Nephron (organoid): ENCODE measurements around the gene GPR162.

Source experiments
- H3K27ac Mint-ChIP-seq, 3 experiments: 2 replicates each; pipeline ENCODE4 v1.8.0; 2020; ENCODE audit warnings: mixed read lengths in 3 of 3, mild to moderate bottlenecking in 2 of 3, moderate library complexity in 1 of 3
- H3K27me3 Mint-ChIP-seq: 2 replicates; pipeline ENCODE4 v1.8.0; 2021; ENCODE audit warnings: low read depth, mild to moderate bottlenecking, moderate library complexity, mixed read lengths
- H3K36me3 Mint-ChIP-seq: 2 replicates; pipeline ENCODE4 v1.8.0; 2020; ENCODE audit warnings: low read depth, mixed read lengths
- H3K4me1 Mint-ChIP-seq: 2 replicates; pipeline ENCODE4 v1.8.0; 2020; ENCODE audit warnings: mixed read lengths
- H3K4me3 Mint-ChIP-seq, 3 experiments: 2 replicates each; pipeline ENCODE4 v1.8.0; 2020; ENCODE audit warnings: mild to moderate bottlenecking in 3 of 3, mixed read lengths in 3 of 3, moderate library complexity in 2 of 3
- H3K9me3 Mint-ChIP-seq: 2 replicates; pipeline ENCODE4 v1.8.0; 2020; ENCODE audit warnings: mixed read lengths
- CTCF ChIP-seq, 3 experiments: fragments of 200-600 bp; sonication (generic); IDR thresholded peaks; one replicate each; pipeline ENCODE4 v1.5.0; 2021; ENCODE audit warnings: antibody characterized with exemption in 3 of 3; ENCODE audit not compliant: unreplicated experiment in 3 of 3

Gene GPR162

DNA sequence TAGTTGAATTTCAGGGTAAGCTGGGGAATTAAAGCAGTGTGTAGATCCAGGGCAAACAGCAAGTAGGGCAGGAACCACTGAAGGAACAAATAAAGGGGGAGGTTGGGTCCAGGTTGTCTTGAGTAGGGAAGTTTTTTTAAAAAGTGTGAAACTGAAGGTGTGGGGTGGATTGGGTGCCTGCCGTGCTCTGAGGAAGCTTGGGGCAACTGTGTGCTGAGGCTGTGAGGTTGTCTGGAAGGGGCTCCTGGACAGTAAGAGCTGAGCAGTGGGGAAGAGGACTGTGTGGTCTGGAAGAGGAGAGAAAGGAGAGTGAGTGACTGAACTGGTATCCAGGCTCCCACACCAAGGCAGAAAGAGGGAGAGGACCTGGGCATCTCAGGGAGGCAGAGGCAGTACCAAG is 10.9 kb upstream of the GPR162 start:
- no peaks in the 10 kb centered on the region for H3K4me1 Mint-ChIP-seq
- no peaks in the 10 kb centered on the region for H3K9me3 Mint-ChIP-seq
- peaks cover 4% of the 10 kb centered on the region for H3K27me3 Mint-ChIP-seq

DNA sequence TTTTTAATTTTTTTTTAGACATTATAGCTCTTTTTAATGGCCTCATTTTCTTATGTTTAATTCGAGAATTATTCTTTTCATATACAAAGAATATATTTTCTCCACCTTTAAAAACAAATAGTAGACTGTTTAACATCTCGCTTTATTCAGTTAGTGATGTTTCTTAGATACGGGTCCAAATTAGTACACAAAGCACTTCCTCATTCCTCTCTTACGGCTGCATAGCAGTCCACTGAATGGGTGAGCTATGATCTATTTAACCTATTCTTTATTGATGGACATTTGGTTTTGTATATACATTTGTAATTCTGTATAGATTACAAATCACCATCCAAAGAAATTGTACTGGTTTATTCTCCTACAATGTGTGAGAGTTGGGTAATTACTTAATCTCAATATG is 8.3 kb upstream of the GPR162 start:
- H3K36me3 Mint-ChIP-seq: no peaks in the 10 kb centered on the region
- H3K4me1 Mint-ChIP-seq: peaks cover 4% of the 10 kb centered on the region

More for the DNA sequence above, 10.9 kb upstream of the GPR162 start:
- H3K36me3 Mint-ChIP-seq: no peaks in the 10 kb centered on the region
- peak overlapping the region in 1 of 3 experiments; percentile 23 for H3K27ac Mint-ChIP-seq
- no peak for TF ChIP-seq CTCF (IDR thresholded peaks at IDR 0.05; ENCODE audit: unreplicated experiment in 3 of 3)
- H3K4me3 Mint-ChIP-seq: no peak overlapping the region

DNA sequence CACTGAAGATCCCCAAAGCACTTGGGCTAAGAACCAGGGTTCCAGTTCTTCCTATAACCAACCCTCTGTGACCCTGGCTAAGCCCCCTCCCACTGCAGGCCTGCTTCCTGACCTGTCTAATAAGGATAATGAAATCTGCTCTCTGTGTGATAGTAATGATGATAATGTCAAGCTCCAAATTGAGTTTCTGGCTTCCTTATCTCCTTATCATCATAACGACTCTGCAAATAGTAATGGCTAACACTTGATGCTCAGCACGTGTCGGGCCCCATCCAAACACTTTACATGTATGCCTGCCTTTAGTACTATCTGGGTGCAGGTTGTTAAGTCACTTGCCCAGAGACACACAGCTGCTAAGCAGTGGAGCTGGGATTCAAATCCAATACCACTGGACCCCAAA is 5.0 kb upstream of the GPR162 start:
- Mint-ChIP-seq H3K4me1 (peaks cover 30% of the 10 kb centered on the region), H3K36me3 (no peaks in the 10 kb centered on the region), H3K27ac (peak overlapping the region in 2 of 3 experiments; percentile 20 to 38), H3K27me3 (peaks cover 4% of the 10 kb centered on the region), H3K4me3 (no peak overlapping the region), H3K9me3 (no peaks in the 10 kb centered on the region)
- no peak for TF ChIP-seq CTCF (IDR thresholded peaks at IDR 0.05; ENCODE audit: unreplicated experiment in 3 of 3)

More for the DNA sequence above, 8.3 kb upstream of the GPR162 start:
- Mint-ChIP-seq H3K27me3 (peaks cover 5% of the 10 kb centered on the region), H3K4me3 (no peak overlapping the region), H3K9me3 (no peaks in the 10 kb centered on the region), H3K27ac (no peak overlapping the region)
- TF ChIP-seq CTCF (IDR thresholded peaks at IDR 0.05; ENCODE audit: unreplicated experiment in 3 of 3): no peak

DNA sequence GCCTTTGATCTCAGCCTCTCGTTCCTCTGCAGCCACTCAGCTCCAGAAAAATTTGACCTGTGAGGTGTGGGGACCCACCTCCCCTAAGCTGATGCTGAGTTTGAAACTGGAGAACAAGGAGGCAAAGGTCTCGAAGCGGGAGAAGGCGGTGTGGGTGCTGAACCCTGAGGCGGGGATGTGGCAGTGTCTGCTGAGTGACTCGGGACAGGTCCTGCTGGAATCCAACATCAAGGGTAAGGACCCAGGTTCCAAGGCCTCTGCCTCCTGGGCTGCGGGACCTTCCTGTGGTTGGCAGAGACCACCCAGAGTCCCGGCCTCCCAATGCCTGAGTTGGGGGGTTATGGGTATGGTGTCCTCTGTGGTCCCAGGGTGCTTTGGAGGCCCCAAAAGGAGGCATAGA is 4.5 kb upstream of the GPR162 start:
- no peaks in the 10 kb centered on the region for H3K9me3 Mint-ChIP-seq
- H3K4me1 Mint-ChIP-seq: peaks cover 30% of the 10 kb centered on the region
- peak overlapping the region in 1 of 3 experiments; percentile 38 for H3K27ac Mint-ChIP-seq
- no peaks in the 10 kb centered on the region for H3K36me3 Mint-ChIP-seq
- peaks cover 4% of the 10 kb centered on the region for H3K27me3 Mint-ChIP-seq
- H3K4me3 Mint-ChIP-seq: no peak overlapping the region
- no peak for TF ChIP-seq CTCF (IDR thresholded peaks at IDR 0.05; ENCODE audit: unreplicated experiment in 3 of 3)

DNA sequence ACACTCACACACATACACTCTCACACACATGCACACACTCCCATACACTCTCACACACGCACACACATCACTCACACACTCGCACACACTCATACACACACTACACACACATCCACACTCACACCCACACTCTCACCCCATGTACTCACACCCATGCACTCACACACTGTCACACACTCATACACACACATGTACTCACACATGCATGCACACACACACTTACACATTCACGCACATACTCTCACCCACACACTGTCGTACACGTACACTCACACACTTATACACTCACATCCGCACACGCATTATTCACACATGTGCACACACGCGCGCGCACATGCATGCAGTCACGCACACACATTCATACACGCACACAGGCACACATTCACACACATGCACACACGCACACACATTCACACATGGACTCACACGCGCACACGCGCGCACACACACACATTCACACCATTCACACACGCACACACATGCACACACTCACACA is 3.9 kb upstream of the GPR162 start:
- H3K9me3 Mint-ChIP-seq: no peaks in the 10 kb centered on the region
- H3K36me3 Mint-ChIP-seq: no peaks in the 10 kb centered on the region

More for the DNA sequence above, 3.9 kb upstream of the GPR162 start:
- TF ChIP-seq CTCF (IDR thresholded peaks at IDR 0.05; ENCODE audit: unreplicated experiment in 3 of 3): no peak
- H3K27me3 Mint-ChIP-seq: peaks cover 4% of the 10 kb centered on the region
- H3K4me3 Mint-ChIP-seq: no peak overlapping the region
- peak overlapping the region in 2 of 3 experiments; percentile 3 to 59 for H3K27ac Mint-ChIP-seq
- peaks cover 32% of the 10 kb centered on the region for H3K4me1 Mint-ChIP-seq
